Raji (cell line): ENCODE results near the gene FMNL2.

Source experiments
- POLR2A ChIP-seq: IDR thresholded peaks from 2 replicates; pipeline ENCODE4 v1.6.1; 2011; ENCODE audit warnings: low read depth, low read length, control low read depth; ENCODE audit not compliant: insufficient read depth

FMNL2 gene

GRCh38 chr2:152467677-152468410 lies 132.9 kb downstream of the FMNL2 start:
- no peak for TF ChIP-seq POLR2A

- no peak for TF ChIP-seq POLR2A
Observed at GRCh38 chr2:152468899-152469692, 134.1 kb downstream of the FMNL2 start.

- TF ChIP-seq POLR2A, result no peak
Observed at GRCh38 chr2:152470861-152471854, 136.2 kb downstream of the FMNL2 start.

- TF ChIP-seq POLR2A, result no peak
Observed at GRCh38 chr2:152472481-152472887, 137.5 kb downstream of the FMNL2 start.

GRCh38 chr2:152473151-152473857 lies 138.3 kb downstream of the FMNL2 start:
- no peak for TF ChIP-seq POLR2A

GRCh38 chr2:152475982-152476381 lies 141.0 kb downstream of the FMNL2 start:
- TF ChIP-seq POLR2A, result no peak

GRCh38 chr2:152477347-152478092 lies 142.5 kb downstream of the FMNL2 start:
- TF ChIP-seq POLR2A, result no peak

GRCh38 chr2:152479282-152479681 lies 144.3 kb downstream of the FMNL2 start:
- no peak for TF ChIP-seq POLR2A

GRCh38 chr2:152480821-152481399 lies 145.9 kb downstream of the FMNL2 start:
- no peak for TF ChIP-seq POLR2A

- TF ChIP-seq POLR2A, result no peak
Observed at GRCh38 chr2:152481881-152482583, 147.1 kb downstream of the FMNL2 start.

GRCh38 chr2:152483276-152484063 lies 148.5 kb downstream of the FMNL2 start:
- no peak for TF ChIP-seq POLR2A
